GM15510 (cell line): ENCODE data around the gene SLC39A9.

Source experiments
- POLR2A ChIP-seq: IDR thresholded peaks from 3 replicates; pipeline ENCODE4 v1.6.1; 2011; ENCODE audit warnings: borderline replicate concordance; ENCODE audit not compliant: insufficient read length; ENCODE audit errors: extremely low read depth

The SLC39A9 gene

DNA sequence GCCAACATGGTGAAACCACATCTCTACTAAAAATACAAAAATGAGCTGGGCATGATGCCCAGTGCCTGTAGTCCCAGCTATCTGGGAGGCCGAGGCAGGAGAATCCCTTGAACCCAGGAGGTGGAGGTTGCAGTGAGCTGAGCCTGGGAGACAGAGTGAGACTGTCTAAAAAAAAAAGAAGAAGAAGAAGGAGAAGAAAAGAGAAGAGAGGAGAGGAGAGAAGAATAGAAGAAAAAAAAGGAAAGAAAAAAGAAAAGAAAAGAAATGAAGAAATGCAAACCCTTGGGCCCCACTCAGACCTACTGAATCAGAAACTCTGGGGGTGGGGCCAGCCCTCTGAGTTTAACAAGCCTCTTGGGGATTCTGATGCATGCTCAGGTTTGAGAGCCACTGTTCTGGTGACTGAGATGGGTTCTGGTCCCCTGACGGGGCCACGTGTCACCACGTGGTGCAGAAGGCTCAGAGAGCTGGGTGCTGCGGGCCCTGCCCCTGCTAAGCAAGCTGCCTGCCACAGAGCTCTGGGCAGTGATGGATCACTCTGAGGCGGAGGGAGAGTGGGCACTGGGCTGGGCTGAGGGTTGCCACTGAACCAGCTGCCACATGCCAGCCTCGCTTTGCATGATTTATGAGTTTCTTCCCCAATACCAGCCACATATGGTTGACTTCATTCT is 37.9 kb upstream of the SLC39A9 start:
- no peak for TF ChIP-seq POLR2A

GRCh38 chr14:69363055-69363454 is 35.4 kb upstream of the SLC39A9 start:
- no peak for TF ChIP-seq POLR2A

DNA sequence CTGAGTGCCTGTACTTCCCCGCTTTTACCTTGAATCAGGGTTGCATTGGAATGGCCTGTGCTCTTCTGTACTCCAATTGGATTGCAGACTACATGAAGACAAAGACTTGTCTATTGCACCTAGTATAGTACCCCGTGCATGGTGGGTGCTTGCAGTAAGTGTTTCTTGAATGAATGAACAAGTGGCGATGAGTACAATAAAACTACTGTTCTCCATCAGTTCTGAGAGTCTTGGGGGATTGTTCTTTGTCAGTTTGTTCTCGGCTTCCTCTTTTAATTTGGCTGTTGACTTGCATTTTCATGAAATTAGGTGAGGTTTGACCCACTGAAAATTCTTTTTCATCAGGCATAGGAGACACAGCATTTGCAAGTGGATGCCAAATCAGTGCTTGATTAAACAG is 34.5 kb upstream of the SLC39A9 start:
- no peak for TF ChIP-seq POLR2A

DNA sequence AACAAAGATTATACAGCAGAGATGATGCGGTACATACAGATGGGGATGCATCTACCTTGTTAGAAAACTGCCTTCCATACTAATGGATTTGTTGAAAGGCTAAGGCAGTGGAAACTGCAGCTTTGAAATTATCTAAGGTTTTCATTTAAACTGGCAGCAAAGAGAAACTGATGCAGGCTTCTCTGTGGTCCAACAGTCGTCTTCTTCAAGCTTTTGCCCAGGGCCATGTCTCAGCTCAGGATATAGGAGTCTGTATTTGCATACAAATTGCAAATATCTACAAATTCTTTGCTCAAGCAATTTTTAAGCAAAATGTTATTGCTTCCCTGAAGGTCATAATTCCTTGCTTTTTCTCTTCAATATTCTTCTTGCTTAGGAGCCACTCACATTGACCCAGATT is 34.1 kb upstream of the SLC39A9 start:
- TF ChIP-seq POLR2A, result no peak

- TF ChIP-seq POLR2A, result no peak
These were observed 32.4 kb upstream of the SLC39A9 start for GRCh38 chr14:69366069-69366468.

DNA sequence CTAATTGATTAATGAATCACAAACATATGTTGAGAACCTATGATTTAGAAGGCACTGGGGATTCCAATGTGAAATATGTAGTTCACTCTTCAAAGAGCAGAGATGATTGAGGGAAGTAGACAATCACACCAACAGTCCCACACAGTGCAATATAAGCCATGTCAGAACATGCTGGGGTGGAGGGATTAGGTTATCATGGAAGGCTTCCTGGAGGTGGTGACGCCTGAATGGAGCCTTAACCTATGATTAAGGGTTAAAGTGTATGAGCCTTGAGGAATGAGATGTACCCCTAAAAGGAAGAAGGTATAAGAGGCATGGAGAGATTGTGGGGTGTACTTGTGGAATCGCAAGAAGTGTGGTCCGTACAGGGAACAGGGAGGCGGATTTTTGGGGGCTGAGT is 31.7 kb upstream of the SLC39A9 start:
- TF ChIP-seq POLR2A, result no peak

- no peak for TF ChIP-seq POLR2A
These were observed 30.1 kb upstream of the SLC39A9 start for GRCh38 chr14:69368381-69368780.

DNA sequence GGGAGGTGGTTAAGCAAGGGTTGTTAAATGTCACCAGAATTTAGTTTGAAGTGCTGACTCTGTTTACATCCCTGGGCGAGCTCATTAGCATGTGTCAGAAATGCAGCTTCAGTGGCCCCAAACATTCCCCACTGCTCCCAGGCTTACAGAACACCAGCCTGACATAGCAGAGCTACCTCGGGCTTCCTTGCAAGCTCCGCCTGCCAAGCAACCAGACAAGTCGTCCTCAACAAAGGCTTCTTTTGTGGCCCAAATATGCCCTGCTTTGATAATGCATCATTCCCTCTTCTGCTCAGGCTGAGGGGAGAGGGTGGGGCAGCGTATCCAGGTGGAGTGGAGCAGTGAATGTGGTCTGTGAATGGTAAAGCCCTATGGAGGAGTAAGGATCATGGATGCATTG is 28.4 kb upstream of the SLC39A9 start:
- TF ChIP-seq POLR2A, result no peak

GRCh38 chr14:69372146-69372545 is 26.3 kb upstream of the SLC39A9 start:
- no peak for TF ChIP-seq POLR2A

- TF ChIP-seq POLR2A, result no peak
These were observed 25.4 kb upstream of the SLC39A9 start for GRCh38 chr14:69373104-69373503.

DNA sequence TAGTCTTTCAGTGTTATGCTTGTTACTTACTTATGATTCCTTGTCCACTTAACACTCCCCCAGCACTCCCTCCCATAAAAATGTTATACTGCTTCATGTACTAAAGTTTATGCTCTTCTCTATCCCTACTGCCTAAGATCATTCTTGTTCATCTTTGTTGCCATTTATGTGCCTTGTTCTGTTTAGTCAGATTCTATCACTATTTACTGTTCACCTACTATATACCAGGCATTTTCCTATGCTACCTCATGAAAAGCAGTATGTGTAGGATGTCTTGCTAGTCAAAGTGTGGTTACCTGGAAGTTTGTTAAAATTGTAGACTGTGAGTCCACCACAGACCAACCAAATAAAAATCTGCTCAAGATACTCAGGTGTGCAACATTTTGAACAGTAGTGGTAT is 24.3 kb upstream of the SLC39A9 start:
- TF ChIP-seq POLR2A, result no peak

DNA sequence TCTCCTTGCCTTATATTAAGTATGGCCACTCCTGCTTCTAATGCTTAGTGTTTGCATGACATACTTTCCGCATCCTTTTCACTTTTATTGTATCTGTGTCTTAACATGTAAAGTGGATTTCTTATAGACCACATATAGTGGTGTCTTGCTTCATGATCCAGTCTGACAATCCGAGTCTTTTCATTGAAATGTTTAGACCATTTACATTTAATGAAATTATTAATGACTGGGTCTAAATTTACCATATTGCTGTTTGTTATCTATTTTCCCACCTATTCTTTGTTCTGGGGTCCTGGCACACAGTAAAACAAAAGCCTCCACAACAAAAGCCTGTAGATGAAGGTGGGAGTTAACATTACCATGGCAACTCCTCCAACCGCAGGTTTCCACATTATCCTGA is 23.3 kb upstream of the SLC39A9 start:
- TF ChIP-seq POLR2A, result no peak

DNA sequence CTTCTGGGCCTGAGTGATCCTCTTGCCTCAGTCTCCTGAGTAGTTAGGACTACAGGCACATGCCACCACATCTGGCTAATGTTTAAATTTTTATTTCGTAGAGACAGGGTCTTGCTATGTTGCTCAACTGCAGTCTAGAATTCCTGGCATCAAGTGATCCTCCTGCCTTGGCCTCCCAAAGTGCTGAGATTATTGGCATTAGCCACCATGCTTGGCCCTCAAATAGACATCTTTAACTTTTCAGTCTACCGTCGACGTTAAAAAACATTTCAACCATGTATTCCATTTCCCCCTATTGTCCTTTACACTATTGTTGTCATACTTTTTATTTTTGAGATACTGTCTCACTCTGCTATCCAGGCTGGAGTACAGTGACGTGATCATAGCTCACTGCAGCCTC is 22.8 kb upstream of the SLC39A9 start:
- TF ChIP-seq POLR2A, result no peak

DNA sequence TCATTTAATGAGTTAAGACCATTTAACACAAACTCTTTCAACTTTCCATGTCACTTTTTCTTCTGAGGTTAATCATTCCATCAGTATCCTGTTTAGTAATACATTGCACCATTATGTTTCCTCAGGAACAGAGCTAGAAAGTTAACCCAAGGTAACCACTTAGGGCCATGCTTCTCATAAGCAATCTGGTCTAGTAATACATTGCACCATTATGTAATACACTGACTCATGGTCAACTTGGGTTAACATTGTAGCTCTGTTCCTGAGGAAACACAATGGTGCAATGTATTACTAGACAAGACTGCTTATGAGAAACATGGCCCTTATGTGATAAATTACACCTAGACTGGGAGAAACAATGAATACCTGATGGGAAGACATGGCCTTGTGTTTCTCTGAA is 22.1 kb upstream of the SLC39A9 start:
- no peak for TF ChIP-seq POLR2A

- TF ChIP-seq POLR2A, result no peak
These were observed 20.2 kb upstream of the SLC39A9 start for GRCh38 chr14:69378274-69378673.

- TF ChIP-seq POLR2A, result no peak
These were observed 11.2 kb upstream of the SLC39A9 start for GRCh38 chr14:69387311-69387710.

DNA sequence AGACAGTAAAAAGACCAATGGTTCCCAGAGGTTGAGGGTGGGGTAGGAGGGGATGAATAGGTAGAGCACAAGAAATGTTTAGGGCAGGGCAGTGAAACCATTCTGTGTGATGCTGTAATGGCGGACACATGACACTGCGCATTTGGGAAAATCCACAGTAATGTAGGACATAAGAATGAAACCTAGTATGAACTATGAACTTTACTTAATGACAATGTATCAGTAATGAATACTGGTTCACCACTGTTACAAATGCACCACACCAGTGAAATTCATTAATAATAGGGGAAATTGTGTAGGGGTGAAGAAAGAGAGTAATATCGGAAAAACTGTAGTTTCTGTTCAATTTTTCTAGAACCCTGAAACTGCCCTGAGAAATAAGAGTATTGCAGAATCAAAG is 6.0 kb upstream of the SLC39A9 start:
- TF ChIP-seq POLR2A, result no peak
